H1 (cell line): ENCODE results near the gene PURB. TPM values are rescaled to one million over a fixed set of nuclear protein-coding genes. Genes with fewer than 3 reads are reported as not detected.

Experiments used
- CHD2 ChIP-seq: IDR thresholded peaks from 2 replicates; pipeline ENCODE4 v1.6.1; 2012; ENCODE audit warnings: low read length, improper control_type of control experiment
- JUND ChIP-seq: IDR thresholded peaks from 2 replicates; pipeline ENCODE4 v1.6.1; 2011; ENCODE audit warnings: mild to moderate bottlenecking, improper control_type of control experiment, low read length
- KDM5A ChIP-seq: fragments of 200-600 bp; IDR thresholded peaks from 2 replicates; pipeline ENCODE4 v1.7.1; 2012; ENCODE audit warnings: mild to moderate bottlenecking, low read length, inconsistent platforms, mixed read lengths
- PHF8 ChIP-seq: fragments of 200-600 bp; sonication (generic); conservative IDR thresholded peaks from 2 replicates; pipeline ENCODE4 v1.7.1; 2012; ENCODE audit warnings: low read depth, mild to moderate bottlenecking, inconsistent platforms, low read length, moderate library complexity
- RNF2 ChIP-seq: fragments of 200-900, 300-1000 bp; sonication (generic); IDR thresholded peaks from 2 replicates; pipeline ENCODE4 v1.7.1; 2016; ENCODE audit warnings: borderline replicate concordance, low read depth, mild to moderate bottlenecking, antibody characterized with exemption, low read length; ENCODE audit not compliant: poor library complexity, severe bottlenecking; ENCODE audit errors: missing control alignments
- SP1 ChIP-seq: IDR thresholded peaks from 2 replicates; pipeline ENCODE4 v1.6.1; 2011; ENCODE audit warnings: low read depth, low read length
- TAF1 ChIP-seq: IDR thresholded peaks from 2 replicates; pipeline ENCODE4 v1.6.1; 2011; ENCODE audit warnings: mild to moderate bottlenecking, low read depth, low read length
- polyA plus RNA-seq, 7 experiments: library from polyadenylated mRNA; depleted of rRNA in 3 of 7; stranded (reverse) in 5 of 7; unstranded in 2 of 7; fragments of >200 nt in 5 of 7; fragments of 200-250 nt in 2 of 7; gene quantifications; 1 replicate in 5 of 7; 2 replicates in 1 of 7; 4 replicates in 1 of 7; pipeline versions ENCODE4 v1.2.1 to v1.2.3, GENCODE V29; 2011 to 2013; ENCODE audit warnings: missing spikeins in 2 of 7, mixed read lengths in 2 of 7
- total RNA-seq: library from RNA; stranded (reverse); fragmentation: NEBNext Ultra II Directional; extraction: Animal tissue kit (Norgen Biotek cat#: 25700); gene quantifications from 2 replicates; pipeline ENCODE4 v1.2.1, GENCODE V29; 2021

PURB gene
- total and polyA plus RNA-seq, 2 of the 8 experiments (the other 6 are each of a cell fraction or from before 2014, with no cell fraction given): 3.3 to 22.7 TPM

DNA sequence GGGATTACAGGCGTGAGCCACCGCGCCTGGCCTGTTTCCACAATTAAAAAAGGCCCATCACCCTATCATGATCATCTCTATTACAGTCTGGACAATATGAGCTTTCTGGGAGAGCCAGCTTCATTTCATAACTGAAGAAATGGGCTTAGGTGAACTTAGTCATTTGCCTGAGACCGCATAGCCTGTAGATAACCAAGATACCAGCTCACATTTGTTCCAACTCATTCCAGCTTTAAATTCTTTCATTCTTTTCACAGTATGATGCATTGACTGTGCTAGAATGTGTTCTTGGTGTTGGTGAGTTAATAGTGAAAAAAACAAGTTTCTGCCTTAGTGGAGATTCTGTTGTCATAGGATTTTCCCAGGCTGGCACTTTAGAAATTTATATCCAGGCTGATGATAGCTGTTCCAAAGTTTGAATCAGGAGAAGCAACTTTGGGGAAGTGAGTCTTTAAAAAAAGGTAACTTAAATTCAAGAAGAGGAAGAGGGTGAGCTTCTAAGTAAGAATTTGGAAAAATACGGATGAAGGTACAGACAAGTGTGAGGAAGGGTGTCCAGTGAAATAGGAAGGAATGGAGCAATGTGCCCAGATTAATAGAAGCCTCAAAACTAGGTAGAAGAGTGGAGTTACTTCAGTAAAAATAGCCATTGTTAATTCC is 35.3 kb downstream of the PURB start (continued):
- TF ChIP-seq TAF1 (no peak), CHD2 (no peak), KDM5A (no peak), RNF2 (no peak), PHF8 (no peak), SP1 (no peak), JUND (no peak)
- TF ChIP-seq, all 59 proteins: peak for 0
